COLO668 (cell line): ENCODE data around the gene NYAP1.
A peak's percentile ranks its signal among the peaks of the same experiment; 100 is the strongest.
"Not testable (repeated sequence)": the region's sequence is repeated elsewhere in the genome, so short reads cannot be mapped to it uniquely, and the experiment has no call there.

ENCODE experiments used
- DNase-seq: peaks from one replicate; lab custom pipeline; 2025; ENCODE audit not compliant: unreplicated experiment; lab: John Stamatoyannopoulos, UW

The NYAP1 gene

GRCh38 chr7:100481466-100481865 lies 2.3 kb upstream of the NYAP1 start:
- no peak for DNase-seq

DNA sequence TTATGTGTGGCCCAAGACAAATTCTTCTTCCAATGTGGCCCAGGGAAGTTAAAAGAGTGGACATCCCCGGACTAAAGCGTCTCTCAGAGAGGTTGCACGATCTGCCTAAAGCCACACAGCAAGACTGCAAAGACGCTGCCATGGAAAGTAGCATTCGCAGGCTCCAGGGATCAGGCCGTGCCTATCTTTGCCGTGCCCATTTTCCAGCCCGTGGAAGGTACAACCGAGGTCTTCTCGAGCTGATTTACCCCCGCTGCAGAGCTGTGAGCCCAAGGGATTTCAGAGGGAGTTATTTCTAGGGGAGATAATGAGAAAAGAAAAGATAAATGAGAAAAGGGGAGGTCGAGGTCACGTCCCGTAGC lies 1.0 kb upstream of the NYAP1 start:
- no peak for DNase-seq

- DNase-seq = peak; percentile 63
These were observed 521 bp upstream of the NYAP1 start for GRCh38 chr7:100483090-100483721.

- DNase-seq = no peak
These were observed 932 bp downstream of the NYAP1 start for GRCh38 chr7:100484673-100485045.

- no peak for DNase-seq
These were observed 1.7 kb downstream of the NYAP1 start for GRCh38 chr7:100485471-100485876.

GRCh38 chr7:100486111-100486636 lies 2.4 kb downstream of the NYAP1 start:
- no peak for DNase-seq

GRCh38 chr7:100486753-100487446 lies 3.2 kb downstream of the NYAP1 start:
- no peak for DNase-seq

GRCh38 chr7:100488333-100489095 lies 4.8 kb downstream of the NYAP1 start:
- no peak for DNase-seq

GRCh38 chr7:100489121-100489520 lies 5.4 kb downstream of the NYAP1 start:
- no peak for DNase-seq

- peak; percentile 98 for DNase-seq
These were observed 6.1 kb downstream of the NYAP1 start for GRCh38 chr7:100489824-100490223.

- peak; percentile 81 for DNase-seq
These were observed 6.9 kb downstream of the NYAP1 start for GRCh38 chr7:100490483-100491191.

DNA sequence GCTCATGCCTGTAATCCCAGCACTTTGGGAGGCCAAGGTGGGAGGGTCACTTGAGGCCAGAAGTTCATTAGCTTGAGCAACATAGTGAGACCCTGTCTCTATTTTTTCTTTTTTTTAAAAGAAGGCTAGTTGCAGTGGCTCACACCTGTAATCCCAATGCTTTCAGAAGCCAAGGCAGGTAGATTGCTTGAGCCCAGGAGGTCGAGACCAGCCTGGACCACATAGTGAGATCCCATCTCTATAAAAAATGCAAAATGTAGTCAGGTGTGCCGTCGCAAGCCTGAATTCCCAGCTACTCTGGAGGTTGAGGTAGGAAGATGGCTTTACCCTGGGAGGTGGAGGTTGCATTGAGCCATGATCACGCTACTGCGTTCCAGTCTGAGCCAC lies 7.5 kb downstream of the NYAP1 start:
- no peak for DNase-seq

GRCh38 chr7:100492738-100493475 lies 9.2 kb downstream of the NYAP1 start:
- no peak for DNase-seq

DNA sequence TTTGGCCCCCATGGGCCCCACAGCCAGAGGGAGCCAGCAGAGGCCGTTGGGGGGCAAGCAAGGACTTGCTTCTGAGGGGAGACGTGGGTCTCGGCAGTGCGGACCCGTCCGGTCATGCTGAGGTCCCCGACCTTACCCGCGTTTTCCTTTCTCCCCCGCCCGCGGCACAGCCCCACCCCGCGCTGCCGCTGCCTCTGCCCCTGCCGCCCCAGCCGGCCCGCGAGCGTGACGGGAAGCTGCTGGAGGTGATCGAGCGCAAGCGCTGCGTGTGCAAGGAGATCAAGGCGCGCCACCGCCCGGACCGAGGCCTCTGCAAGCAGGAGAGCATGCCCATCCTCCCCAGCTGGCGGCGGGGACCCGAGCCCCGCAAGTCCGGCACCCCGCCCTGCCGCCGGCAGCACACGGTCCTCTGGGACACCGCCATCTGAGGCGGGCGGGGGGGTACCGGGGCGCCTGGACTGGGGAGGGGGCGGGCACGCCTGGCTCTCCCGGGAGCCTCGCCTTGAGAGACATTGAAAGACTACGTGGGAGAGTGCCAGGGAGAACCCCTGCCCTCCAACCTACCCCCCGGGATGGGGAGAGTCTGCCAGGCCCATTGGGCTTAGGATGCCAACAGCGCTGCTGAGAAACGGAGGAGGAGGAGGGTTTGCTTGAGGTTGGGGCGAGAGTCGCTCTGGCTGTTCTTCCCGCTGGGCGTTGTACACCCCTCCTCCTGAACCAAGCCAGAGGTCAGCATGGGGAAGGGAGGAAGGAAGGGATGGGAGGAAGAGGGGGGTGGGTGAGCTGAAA lies 9.9 kb downstream of the NYAP1 start:
- no peak for DNase-seq

DNA sequence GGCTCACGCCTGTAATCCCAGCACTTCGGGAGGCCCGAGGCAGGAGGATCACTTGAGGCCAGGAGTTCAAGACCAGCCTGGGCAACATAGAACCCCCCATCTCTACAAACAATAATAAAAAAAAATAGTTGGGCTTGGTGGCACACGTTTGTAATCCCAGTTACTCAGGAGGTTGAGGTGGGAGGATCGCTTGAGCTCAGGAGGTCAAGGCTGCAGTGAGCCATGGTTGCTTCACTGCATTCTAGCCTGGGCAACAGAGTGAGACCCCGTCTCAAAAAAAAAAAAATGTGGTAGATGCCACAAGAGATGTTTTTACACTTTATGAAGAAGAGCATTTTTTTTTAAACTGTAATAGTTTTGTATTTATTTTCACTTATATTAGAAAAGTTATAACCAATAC lies 12.8 kb downstream of the NYAP1 start:
- DNase-seq = no peak

DNA sequence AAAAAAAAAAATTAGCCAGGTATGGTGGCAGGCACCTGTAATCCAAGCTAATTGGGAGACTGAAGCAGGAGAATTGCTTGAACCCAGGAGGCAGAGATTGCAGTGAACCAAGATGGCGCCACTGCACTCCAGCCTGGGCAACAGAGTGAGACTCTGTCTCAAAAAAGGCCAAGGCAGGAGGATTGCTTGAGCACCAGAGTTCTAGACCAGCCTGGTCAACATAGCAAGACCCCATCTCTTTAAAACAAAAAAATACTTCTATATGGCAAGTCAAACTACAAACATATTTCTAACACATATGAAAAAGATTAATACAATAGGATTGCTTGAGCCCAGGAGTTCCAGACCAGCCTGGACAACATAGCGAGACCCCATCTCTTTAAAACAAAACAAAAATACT lies 17.0 kb downstream of the NYAP1 start:
- DNase-seq = not testable (repeated sequence)

- not testable (repeated sequence) for DNase-seq
These were observed 20.3 kb downstream of the NYAP1 start for GRCh38 chr7:100504031-100504430.

DNA sequence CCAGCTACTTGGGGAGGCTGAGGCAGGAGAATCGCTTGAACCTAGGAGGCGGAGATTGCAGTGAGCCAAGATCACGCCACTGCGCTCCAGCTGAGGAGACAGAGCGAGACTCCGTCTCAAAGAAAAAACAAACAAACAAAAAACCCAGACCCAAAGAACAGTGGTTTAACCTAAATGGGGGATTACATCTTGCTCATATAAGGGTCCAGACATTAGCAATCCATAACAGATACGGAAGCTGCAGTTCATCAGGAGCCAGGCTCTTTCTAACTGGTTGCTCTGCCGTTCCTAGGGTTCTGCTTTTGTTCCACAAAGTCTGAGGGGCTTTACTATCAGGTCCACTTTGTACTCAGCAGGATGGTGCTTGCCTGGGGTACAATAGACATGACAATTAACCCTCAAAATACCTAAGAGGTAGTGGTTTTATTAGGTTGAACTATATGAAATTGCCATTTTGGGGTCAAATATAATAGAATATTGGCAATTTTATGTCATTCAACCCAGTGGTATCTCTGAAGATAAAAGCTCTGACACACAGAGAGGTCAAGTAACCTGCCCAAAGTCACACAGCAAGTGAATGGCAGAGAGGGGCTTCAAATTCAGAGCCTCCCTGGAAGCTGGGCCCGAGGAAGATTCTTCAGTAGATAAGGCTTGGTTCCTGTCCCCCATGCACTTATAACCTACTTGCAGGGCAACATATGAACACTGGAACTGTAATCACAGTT lies 21.3 kb downstream of the NYAP1 start:
- no peak for DNase-seq

GRCh38 chr7:100506356-100506923 lies 22.7 kb downstream of the NYAP1 start:
- no peak for DNase-seq
